Measurements from ENCODE around the gene DIAPH2.

DIAPH2 gene

GRCh38 chrX:97290199-97290598, 605.6 kb downstream of the DIAPH2 start:
- Histone ChIP-seq H3F3A (ENCODE audit: control insufficient read depth, insufficient read depth) (no peaks in the 10 kb centered on the region), H3K27me3 (ENCODE audit: control insufficient read depth, low read length) (no peaks in the 10 kb centered on the region), H4K20me1 (ENCODE audit: control insufficient read depth, insufficient read depth, low read depth, low read length) (no peaks in the 10 kb centered on the region), H3K36me3 (ENCODE audit: control insufficient read depth, low read length) (no peaks in the 10 kb centered on the region), H3K4me1 (ENCODE audit: control insufficient read depth, low read length) (peaks cover 5% of the 10 kb centered on the region), H3K4me2 (ENCODE audit: low read length) (no peak overlapping the region), H3K79me2 (ENCODE audit: control insufficient read depth, low read length) (no peaks in the 10 kb centered on the region), H3K9me3 (ENCODE audit: control insufficient read depth, insufficient read depth, low read length) (no peaks in the 10 kb centered on the region), H3K4me3 (ENCODE audit: low read length) (no peak overlapping the region), H3K27ac (ENCODE audit: low read depth, low read length) (no peak overlapping the region), H3K9me2 (replicated peaks; ENCODE audit: control insufficient read depth, low read length) (no peaks in the 10 kb centered on the region)
- TF ChIP-seq CTCF (IDR thresholded peaks at IDR 0.05; ENCODE audit: low read depth, low read length, poor library complexity, severe bottlenecking) = no peak

- peaks cover 5% of the 10 kb centered on the region for H3K4me1 ChIP-seq (ENCODE audit: control insufficient read depth, low read length)
- no peaks in the 10 kb centered on the region for H3K27me3 ChIP-seq (ENCODE audit: control insufficient read depth, low read length)
- H3K36me3 ChIP-seq (ENCODE audit: control insufficient read depth, low read length) = no peaks in the 10 kb centered on the region
- no peaks in the 10 kb centered on the region for H3K79me2 ChIP-seq (ENCODE audit: control insufficient read depth, low read length)
- H3K9me2 ChIP-seq (replicated peaks; ENCODE audit: control insufficient read depth, low read length) = no peaks in the 10 kb centered on the region
- no peaks in the 10 kb centered on the region for H3F3A ChIP-seq (ENCODE audit: control insufficient read depth, insufficient read depth)
- H3K4me3 ChIP-seq (ENCODE audit: low read length) = no peak overlapping the region
- no peaks in the 10 kb centered on the region for H4K20me1 ChIP-seq (ENCODE audit: control insufficient read depth, insufficient read depth, low read depth, low read length)
- H3K27ac ChIP-seq (ENCODE audit: low read depth, low read length) = no peak overlapping the region
- H3K4me2 ChIP-seq (ENCODE audit: low read length) = no peak overlapping the region
- no peaks in the 10 kb centered on the region for H3K9me3 ChIP-seq (ENCODE audit: control insufficient read depth, insufficient read depth, low read length)
- TF ChIP-seq EZH2phosphoT487 (IDR thresholded peaks at IDR 0.05; ENCODE audit: borderline replicate concordance, low read length) (no peak), CTCF (IDR thresholded peaks at IDR 0.05; ENCODE audit: low read depth, low read length, poor library complexity, severe bottlenecking) (no peak)
These were observed 609.4 kb downstream of the DIAPH2 start for GRCh38 chrX:97294041-97294440.

- Histone ChIP-seq H3K27ac (ENCODE audit: low read depth, low read length) (no peak overlapping the region), H3F3A (ENCODE audit: control insufficient read depth, insufficient read depth) (no peaks in the 10 kb centered on the region)
- TF ChIP-seq CTCF (IDR thresholded peaks at IDR 0.05; ENCODE audit: low read depth, low read length, poor library complexity, severe bottlenecking) = no peak
These were observed 611.3 kb downstream of the DIAPH2 start for GRCh38 chrX:97295954-97296353.

More at GRCh38 chrX:97295954-97296353, 611.3 kb downstream of the DIAPH2 start:
- no peaks in the 10 kb centered on the region for H3K27me3 ChIP-seq (ENCODE audit: control insufficient read depth, low read length)
- H3K9me3 ChIP-seq (ENCODE audit: control insufficient read depth, insufficient read depth, low read length) = no peaks in the 10 kb centered on the region
- no peaks in the 10 kb centered on the region for H3K9me2 ChIP-seq (replicated peaks; ENCODE audit: control insufficient read depth, low read length)
- H3K4me2 ChIP-seq (ENCODE audit: low read length) = no peak overlapping the region
- no peaks in the 10 kb centered on the region for H3K79me2 ChIP-seq (ENCODE audit: control insufficient read depth, low read length)
- H4K20me1 ChIP-seq (ENCODE audit: control insufficient read depth, insufficient read depth, low read depth, low read length) = no peaks in the 10 kb centered on the region
- H3K36me3 ChIP-seq (ENCODE audit: control insufficient read depth, low read length) = no peaks in the 10 kb centered on the region
- no peak overlapping the region for H3K4me3 ChIP-seq (ENCODE audit: low read length)
- peaks cover 5% of the 10 kb centered on the region for H3K4me1 ChIP-seq (ENCODE audit: control insufficient read depth, low read length)

Data from DOHH2 (cell line).